Body of pancreas (tissue), 4 donors: ENCODE measurements around the gene ZNF473. TPM values are rescaled to one million over a fixed set of nuclear protein-coding genes. Genes with fewer than 3 reads are reported as not detected.

Experiments used
- ATAC-seq: fragments of 150-250 bp; one replicate; pipeline ENCODE4 v1.9.1; 2016
- DNase-seq, 4 donors: peaks; one replicate each; pipeline ENCODE4 v3.0.0-alpha.2; 2019
- H3K27ac ChIP-seq, 4 donors: fragments of 200-600 bp; sonication (generic); 1 replicate in 3 of 4; 2 replicates in 1 of 4; pipeline versions ENCODE4 v1.5.1 to v1.6.1; 2016 to 2019; ENCODE audit warnings: mild to moderate bottlenecking in 1 of 4, mixed read lengths in 1 of 4, moderate library complexity in 1 of 4
- H3K27me3 ChIP-seq, 2 donors: fragments of 200-600 bp; sonication (generic); one replicate each; pipeline ENCODE4 v1.6.0; 2016; ENCODE audit warnings: mild to moderate bottlenecking in 1 of 2
- H3K36me3 ChIP-seq, 2 donors: fragments of 200-600 bp; sonication (generic); replicated peaks in 1 of 2; 2 replicates each; pipeline ENCODE4 v1.5.1; 2016; ENCODE audit warnings: low read depth in 2 of 2; ENCODE audit not compliant: insufficient read depth in 1 of 2
- H3K4me1 ChIP-seq: fragments of 200-600 bp; sonication (generic); one replicate; pipeline ENCODE4 v1.6.0; 2016
- H3K4me3 ChIP-seq, 2 donors: fragments of 200-600 bp; sonication (generic); 1 replicate in 1 of 2; 2 replicates in 1 of 2; pipeline ENCODE4 v1.5.1; 2016 to 2019
- H3K9me3 ChIP-seq, 3 donors: fragments of 200-600 bp; sonication (generic); 1 replicate in 2 of 3; 2 replicates in 1 of 3; pipeline ENCODE4 v1.5.1; 2016
- POLR2A ChIP-seq, 3 donors: fragments of 450-650 bp; IDR thresholded peaks; one replicate each; pipeline ENCODE4 v1.6.1; 2016; ENCODE audit warnings: antibody characterized with exemption in 3 of 3, mild to moderate bottlenecking in 2 of 3
- WGBS, 2 donors: methylation state at CpG; one replicate each; pipeline ENCODE4 v1.1.5; 2017; 5-methylcytosine and 5-hydroxymethylcytosine counted together
- intact Hi-C: fragments of 100-400 bp; cut with DNase I; formaldehyde crosslinking; loops from one replicate; pipeline ENCODE4 v1.15.1; 2023
- total RNA-seq, 2 donors: library from RNA; depleted of rRNA; stranded (reverse); fragments of >200 nt; gene quantifications; one replicate each; pipeline ENCODE4 v1.1.0, GENCODE V29; 2016
- TF ChIP-seq, protein P1 (sequence below), 7 experiments: fragments of 450-650 bp in 4 of 7; fragments of 200-600 bp in 3 of 7; sonication (generic) in 3 of 7; IDR thresholded peaks; one replicate each; pipeline ENCODE4 v1.5.1; 2016 to 2019; ENCODE audit warnings: antibody characterized with exemption in 7 of 7

Gene ZNF473
- total RNA-seq: 1 to 10 TPM; 4.9 to 5.4 TPM

GRCh38 chr19:50025794-50026549, at the start of gene ZNF473:
TSS of gene ZNF473 (plus strand) at chr19:50026005. CDS start at chr19:50031083, 5,078 bp downstream.
- Histone ChIP-seq H3K9me3 (no peaks in the 10 kb centered on the region), H3K4me1 (peaks cover 32% of the 10 kb centered on the region), H3K27me3 (no peaks in the 10 kb centered on the region), H3K4me3 (peak within 1 kb of the TSS; percentile 63 to 81), H3K36me3 (no peaks in the 10 kb centered on the region), H3K27ac (peak within 1 kb of the TSS; percentile 81 to 92 (median 86))
- ATAC-seq: peak; percentile 86
- 9 to 19% methylated on average over 29 to 45 of the region's 45 CpGs for WGBS, 2 donors
- intact Hi-C loops: no loop called here
- peak; percentile 94 to 96 (median 94) for DNase-seq
- TF ChIP-seq, protein P1, sequence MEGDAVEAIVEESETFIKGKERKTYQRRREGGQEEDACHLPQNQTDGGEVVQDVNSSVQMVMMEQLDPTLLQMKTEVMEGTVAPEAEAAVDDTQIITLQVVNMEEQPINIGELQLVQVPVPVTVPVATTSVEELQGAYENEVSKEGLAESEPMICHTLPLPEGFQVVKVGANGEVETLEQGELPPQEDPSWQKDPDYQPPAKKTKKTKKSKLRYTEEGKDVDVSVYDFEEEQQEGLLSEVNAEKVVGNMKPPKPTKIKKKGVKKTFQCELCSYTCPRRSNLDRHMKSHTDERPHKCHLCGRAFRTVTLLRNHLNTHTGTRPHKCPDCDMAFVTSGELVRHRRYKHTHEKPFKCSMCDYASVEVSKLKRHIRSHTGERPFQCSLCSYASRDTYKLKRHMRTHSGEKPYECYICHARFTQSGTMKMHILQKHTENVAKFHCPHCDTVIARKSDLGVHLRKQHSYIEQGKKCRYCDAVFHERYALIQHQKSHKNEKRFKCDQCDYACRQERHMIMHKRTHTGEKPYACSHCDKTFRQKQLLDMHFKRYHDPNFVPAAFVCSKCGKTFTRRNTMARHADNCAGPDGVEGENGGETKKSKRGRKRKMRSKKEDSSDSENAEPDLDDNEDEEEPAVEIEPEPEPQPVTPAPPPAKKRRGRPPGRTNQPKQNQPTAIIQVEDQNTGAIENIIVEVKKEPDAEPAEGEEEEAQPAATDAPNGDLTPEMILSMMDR (IDR thresholded peaks at IDR 0.05): no peak
- peak in 2 of 3 donors; percentile 48 to 54 for TF ChIP-seq POLR2A (IDR thresholded peaks at IDR 0.05)

DNA sequence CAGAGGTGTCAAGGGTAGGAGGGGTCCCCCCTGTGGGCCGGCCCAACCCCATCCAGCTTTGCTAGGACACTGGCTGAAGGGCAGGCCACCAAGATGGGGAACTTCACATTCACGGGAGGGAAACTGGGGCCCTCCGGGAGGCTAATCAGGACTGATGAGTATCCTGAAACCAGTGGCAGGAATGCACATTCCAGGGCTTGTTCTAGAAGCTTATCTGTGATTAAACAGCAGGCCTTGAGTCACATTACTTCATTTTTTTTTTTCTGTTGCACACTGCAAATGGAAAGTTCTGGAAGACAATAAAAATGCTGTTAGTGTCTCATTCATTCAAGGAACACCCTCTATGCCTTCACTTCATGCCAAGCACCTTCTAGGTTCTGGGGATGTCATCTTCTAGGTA, 49.3 kb upstream of the ZNF473 start:
- Histone ChIP-seq H3K4me1 (peaks cover 15% of the 10 kb centered on the region), H3K27ac (no peak overlapping the region)
- WGBS, 2 donors: 54 to 70% methylated on average over 2 to 3 of the region's 3 CpGs

GRCh38 chr19:49977076-49977475, 48.7 kb upstream of the ZNF473 start:
- Histone ChIP-seq H3K9me3 (no peaks in the 10 kb centered on the region), H3K27ac (no peak overlapping the region), H3K36me3 (no peaks in the 10 kb centered on the region), H3K27me3 (no peaks in the 10 kb centered on the region), H3K4me3 (no peak overlapping the region), H3K4me1 (peaks cover 17% of the 10 kb centered on the region)
- intact Hi-C loops: loop anchor here (5.0 kb wide), 1 partner anchor 45 kb away; no protein-coding TSS in a partner anchor
- WGBS, 2 donors: 79 to 90% methylated on average over 12 to 13 of the region's 13 CpGs
- no peak for TF ChIP-seq POLR2A (IDR thresholded peaks at IDR 0.05)
- TF ChIP-seq, protein P1 (IDR thresholded peaks at IDR 0.05): no peak
- DNase-seq: no peak
- ATAC-seq: no peak

More for the DNA sequence above, 49.3 kb upstream of the ZNF473 start:
- no peak for DNase-seq
- H3K27me3 ChIP-seq: no peaks in the 10 kb centered on the region
- H3K4me3 ChIP-seq: no peak overlapping the region
- TF ChIP-seq, protein P1 (IDR thresholded peaks at IDR 0.05): no peak
- no peak for TF ChIP-seq POLR2A (IDR thresholded peaks at IDR 0.05)
- no peaks in the 10 kb centered on the region for H3K36me3 ChIP-seq
- intact Hi-C loops: loop anchor here (5.0 kb wide), 1 partner anchor 44 kb away; no protein-coding TSS in a partner anchor
- no peaks in the 10 kb centered on the region for H3K9me3 ChIP-seq
- no peak for ATAC-seq

GRCh38 chr19:49977881-49978280, 47.9 kb upstream of the ZNF473 start:
- ATAC-seq (no peak), DNase-seq (no peak)
- TF ChIP-seq POLR2A (IDR thresholded peaks at IDR 0.05): no peak
- TF ChIP-seq, protein P1 (IDR thresholded peaks at IDR 0.05): no peak
- Histone ChIP-seq H3K9me3 (no peaks in the 10 kb centered on the region), H3K4me3 (no peak overlapping the region), H3K27me3 (no peaks in the 10 kb centered on the region), H3K4me1 (peaks cover 18% of the 10 kb centered on the region), H3K36me3 (no peaks in the 10 kb centered on the region), H3K27ac (no peak overlapping the region)
- WGBS, 2 donors: 88 to 93% methylated on average over 15 to 18 of the region's 18 CpGs
- intact Hi-C loops: loop anchor here (5.0 kb wide), 1 partner anchor 46 kb away; no protein-coding TSS in a partner anchor
